ENCODE measurements around the gene PTK7.
A peak's percentile ranks its signal among the peaks of the same experiment; 100 is the strongest.

The PTK7 gene

GRCh38 chr6:43146709-43147688 lies 70.9 kb downstream of the PTK7 start:
- DNase-seq (ENCODE audit: low spot score) = no peak

- DNase-seq (ENCODE audit: low spot score) = no peak
These were observed 71.8 kb downstream of the PTK7 start for GRCh38 chr6:43147691-43148477.

- no peak for DNase-seq (ENCODE audit: low spot score)
These were observed 73.2 kb downstream of the PTK7 start for GRCh38 chr6:43149265-43149664.

- DNase-seq (ENCODE audit: low spot score) = no peak
These were observed 74.1 kb downstream of the PTK7 start for GRCh38 chr6:43150051-43150751.

- DNase-seq (ENCODE audit: low spot score) = no peak
These were observed 83.5 kb downstream of the PTK7 start for GRCh38 chr6:43159599-43159998.

- DNase-seq (ENCODE audit: low spot score) = no peak
These were observed 87.8 kb downstream of the PTK7 start for GRCh38 chr6:43163899-43164298.

- no peak for DNase-seq (ENCODE audit: low spot score)
These were observed 94.4 kb downstream of the PTK7 start for GRCh38 chr6:43170417-43170930.

- DNase-seq (ENCODE audit: low spot score) = peak; percentile 99
These were observed 95.0 kb downstream of the PTK7 start, which contains the start of gene SRF for GRCh38 chr6:43170931-43171706. Gene SRF (plus strand): TSS chr6:43171269. CDS start chr6:43171657, 388 bp downstream.

- DNase-seq (ENCODE audit: low spot score) = no peak
These were observed 95.6 kb downstream of the PTK7 start for GRCh38 chr6:43171707-43172103.

- peak; percentile 35 for DNase-seq (ENCODE audit: low spot score)
These were observed 96.2 kb downstream of the PTK7 start for GRCh38 chr6:43172104-43173007.

- no peak for DNase-seq (ENCODE audit: low spot score)
These were observed 97.6 kb downstream of the PTK7 start for GRCh38 chr6:43173591-43174262.

- peak; percentile 99 for DNase-seq (ENCODE audit: low spot score)
These were observed 98.4 kb downstream of the PTK7 start for GRCh38 chr6:43174263-43175112.

GRCh38 chr6:43175676-43176422 lies 99.7 kb downstream of the PTK7 start:
- DNase-seq (ENCODE audit: low spot score) = no peak

- no peak for DNase-seq (ENCODE audit: low spot score)
These were observed 100.3 kb downstream of the PTK7 start for GRCh38 chr6:43176423-43176786.

GRCh38 chr6:43178150-43178549 lies 102.0 kb downstream of the PTK7 start:
- DNase-seq (ENCODE audit: low spot score) = no peak

GRCh38 chr6:43178951-43179830 lies 103.1 kb downstream of the PTK7 start:
- DNase-seq (ENCODE audit: low spot score) = no peak

GRCh38 chr6:43180058-43180457 lies 103.9 kb downstream of the PTK7 start:
- DNase-seq (ENCODE audit: low spot score) = no peak
